Liver (tissue), 9 donors: ENCODE measurements around the gene FOXN3. TPM values are rescaled to one million over a fixed set of nuclear protein-coding genes. Genes with fewer than 3 reads are reported as not detected.

Experiments used
- DNase-seq: peaks from one replicate; pipeline ENCODE4 v3.0.0-alpha.2; 2017; ENCODE audit warnings: low spot score
- H3K27ac ChIP-seq, 2 donors: one replicate each; pipeline ENCODE4 v1.7.0; 2013; ENCODE audit warnings: inconsistent platforms in 2 of 2, low read length in 2 of 2, control low read depth in 1 of 2, low read depth in 1 of 2, mild to moderate bottlenecking in 1 of 2
- H3K27me3 ChIP-seq, 4 donors: one replicate each; pipeline versions ENCODE4 v1.6.1 to v1.7.0; 2013; ENCODE audit warnings: low read length in 3 of 4, inconsistent platforms in 1 of 4, mild to moderate bottlenecking in 1 of 4, moderate library complexity in 1 of 4; ENCODE audit not compliant: control insufficient read depth in 4 of 4, insufficient read depth in 4 of 4
- H3K36me3 ChIP-seq, 4 donors: one replicate each; pipeline versions ENCODE4 v1.6.1 to v1.7.0; 2013; ENCODE audit warnings: low read length in 3 of 4, mild to moderate bottlenecking in 3 of 4, low read depth in 1 of 4, moderate library complexity in 1 of 4; ENCODE audit not compliant: control insufficient read depth in 4 of 4, insufficient read depth in 3 of 4
- H3K4me1 ChIP-seq, 4 donors: one replicate each; pipeline versions ENCODE4 v1.6.1 to v1.7.0; 2013; ENCODE audit warnings: low read length in 3 of 4, mild to moderate bottlenecking in 3 of 4, moderate library complexity in 1 of 4; ENCODE audit not compliant: control insufficient read depth in 4 of 4, insufficient read depth in 4 of 4
- H3K4me3 ChIP-seq, 3 donors: one replicate each; pipeline versions ENCODE4 v1.6.1 to v1.7.0; 2013; ENCODE audit warnings: low read length in 3 of 3, control low read depth in 1 of 3, low read depth in 1 of 3, mild to moderate bottlenecking in 1 of 3
- H3K9ac ChIP-seq, 2 donors: one replicate each; pipeline ENCODE4 v1.7.0; 2013; ENCODE audit warnings: low read length in 2 of 2, mild to moderate bottlenecking in 2 of 2, moderate library complexity in 2 of 2, control low read depth in 1 of 2, low read depth in 1 of 2
- H3K9me3 ChIP-seq, 4 donors: one replicate each; pipeline versions ENCODE4 v1.6.1 to v1.7.0; 2013; ENCODE audit warnings: low read length in 3 of 4; ENCODE audit not compliant: control insufficient read depth in 4 of 4
- ATF3 ChIP-seq: IDR thresholded peaks from 2 replicates; pipeline ENCODE4 v1.6.1; 2016; ENCODE audit warnings: antibody characterized with exemption
- CTCF ChIP-seq: fragments of 150-350 bp; IDR thresholded peaks from 2 replicates; pipeline ENCODE4 v1.5.1; 2017; ENCODE audit warnings: improper control_type of control experiment, low read depth, low read length; ENCODE audit not compliant: missing input control
- EGR1 ChIP-seq, 2 donors: IDR thresholded peaks; 2 replicates each; pipeline ENCODE4 v1.6.1; 2016 to 2018; ENCODE audit warnings: antibody characterized with exemption in 2 of 2, low read depth in 2 of 2
- FOXA1 ChIP-seq: IDR thresholded peaks from 2 replicates; pipeline ENCODE4 v1.6.1; 2016; ENCODE audit warnings: antibody characterized with exemption
- JUND ChIP-seq, 2 donors: IDR thresholded peaks; 2 replicates each; pipeline ENCODE4 v1.6.1; 2016; ENCODE audit warnings: antibody characterized with exemption in 2 of 2
- NR2F2 ChIP-seq: IDR thresholded peaks from 2 replicates; pipeline ENCODE4 v1.6.1; 2016; ENCODE audit warnings: antibody characterized with exemption
- RAD21 ChIP-seq, 2 donors: IDR thresholded peaks; 2 replicates each; pipeline ENCODE4 v1.6.1; 2016; ENCODE audit warnings: antibody characterized with exemption in 2 of 2, mild to moderate bottlenecking in 2 of 2
- REST ChIP-seq: IDR thresholded peaks from 2 replicates; pipeline ENCODE4 v1.6.1; 2016; ENCODE audit warnings: antibody characterized with exemption, mild to moderate bottlenecking
- TAF1 ChIP-seq: conservative IDR thresholded peaks from 2 replicates; pipeline ENCODE4 v1.6.1; 2016; ENCODE audit warnings: antibody characterized with exemption, mild to moderate bottlenecking
- YY1 ChIP-seq: IDR thresholded peaks from 2 replicates; pipeline ENCODE4 v1.6.1; 2016; ENCODE audit warnings: antibody characterized with exemption, mild to moderate bottlenecking
- ZBTB33 ChIP-seq: IDR thresholded peaks from 2 replicates; pipeline ENCODE4 v1.6.1; 2016; ENCODE audit warnings: antibody characterized with exemption
- WGBS: extraction: QIAGEN DNeasy Blood & Tissue Kit; methylation state at CpG from one replicate; pipeline ENCODE4 v1.1.7; 2013; 5-methylcytosine and 5-hydroxymethylcytosine counted together
- polyA plus RNA-seq, 2 donors: library from polyadenylated mRNA; stranded (reverse) in 1 of 2; unstranded in 1 of 2; fragments of 200-250 nt in 1 of 2; fragments of >200 nt in 1 of 2; fragmentation: Nextera tagmentation in 1 of 2; extraction: Ambion mirVana in 1 of 2; gene quantifications; one replicate each; pipeline versions ENCODE4 v1.2.1 to v1.2.3, GENCODE V29; 2013 to 2015
- total RNA-seq, 2 donors: library from RNA; depleted of rRNA; stranded (reverse); fragments of >200 nt; gene quantifications; one replicate each; pipeline ENCODE4 v1.2.3, GENCODE V29; 2014
- donor health status: healthy.
- donor health status: healthy.
- donor health status: healthy.
- donor health status: healthy.
- donor health status: healthy.

The FOXN3 gene
- total and polyA plus RNA-seq, 4 donors = 17.8 to 44.8 (median 35.3) TPM

- Histone ChIP-seq H3K9me3 (no peaks in the 10 kb centered on the region), H3K9ac (no peak overlapping the region), H3K4me3 (no peak overlapping the region), H3K27ac (no peak overlapping the region), H3K4me1 (peaks cover 5 to 22% (median 14%) of the 10 kb centered on the region in 4 donors), H3K36me3 (no peaks in the 10 kb centered on the region), H3K27me3 (no peaks in the 10 kb centered on the region)
- DNase-seq = no peak
- 63% methylated on average over 4 of the region's 4 CpGs for WGBS
- TF ChIP-seq ATF3 = no peak
- no peak for TF ChIP-seq FOXA1
- no peak for TF ChIP-seq RAD21 (IDR thresholded peaks at IDR 0.05)
- no peak for TF ChIP-seq EGR1 (IDR thresholded peaks at IDR 0.05; ENCODE audit: low read depth in 2 of 2)
- no peak for TF ChIP-seq ZBTB33
- TF ChIP-seq YY1 = no peak
- no peak for TF ChIP-seq JUND (IDR thresholded peaks at IDR 0.05)
These were observed 91.1 kb downstream of the FOXN3 start for GRCh38 chr14:89325959-89326358.

GRCh38 chr14:89325299-89325883, 91.6 kb downstream of the FOXN3 start:
- H3K4me3 ChIP-seq = no peak overlapping the region
- no peak for DNase-seq
- no peaks in the 10 kb centered on the region for H3K9me3 ChIP-seq
- no peak for TF ChIP-seq EGR1 (IDR thresholded peaks at IDR 0.05; ENCODE audit: low read depth in 2 of 2)
- H3K9ac ChIP-seq = no peak overlapping the region
- H3K4me1 ChIP-seq = peaks cover 5 to 21% (median 12%) of the 10 kb centered on the region in 4 donors
- no peaks in the 10 kb centered on the region for H3K27me3 ChIP-seq
- H3K36me3 ChIP-seq = no peaks in the 10 kb centered on the region
- no peak overlapping the region for H3K27ac ChIP-seq
- 92% methylated on average over 2 of the region's 2 CpGs for WGBS

- Histone ChIP-seq H3K27ac (no peak overlapping the region), H3K9me3 (no peaks in the 10 kb centered on the region), H3K27me3 (no peaks in the 10 kb centered on the region), H3K4me1 (peaks cover 4 to 16% (median 9%) of the 10 kb centered on the region in 4 donors), H3K36me3 (no peaks in the 10 kb centered on the region), H3K4me3 (no peak overlapping the region), H3K9ac (no peak overlapping the region)
- no peak for DNase-seq
- WGBS = 92% methylated on average over 9 of the region's 9 CpGs
- TF ChIP-seq REST = no peak
- TF ChIP-seq TAF1 = no peak
- no peak for TF ChIP-seq NR2F2
- no peak for TF ChIP-seq RAD21 (IDR thresholded peaks at IDR 0.05)
- no peak for TF ChIP-seq CTCF
These were observed 92.3 kb downstream of the FOXN3 start for GRCh38 chr14:89324501-89325298.
